HG03469 (cell line): ENCODE results near the gene GABRR3.

Source experiments
- ATAC-seq: cut with Tn5 transposase; IDR thresholded peaks from one replicate; pipeline ENCODE4 v1.9.1; 2021; ENCODE audit warnings: mild to moderate bottlenecking, moderate library complexity, moderate number of reproducible peaks; ENCODE audit not compliant: unreplicated experiment

GABRR3 gene

DNA sequence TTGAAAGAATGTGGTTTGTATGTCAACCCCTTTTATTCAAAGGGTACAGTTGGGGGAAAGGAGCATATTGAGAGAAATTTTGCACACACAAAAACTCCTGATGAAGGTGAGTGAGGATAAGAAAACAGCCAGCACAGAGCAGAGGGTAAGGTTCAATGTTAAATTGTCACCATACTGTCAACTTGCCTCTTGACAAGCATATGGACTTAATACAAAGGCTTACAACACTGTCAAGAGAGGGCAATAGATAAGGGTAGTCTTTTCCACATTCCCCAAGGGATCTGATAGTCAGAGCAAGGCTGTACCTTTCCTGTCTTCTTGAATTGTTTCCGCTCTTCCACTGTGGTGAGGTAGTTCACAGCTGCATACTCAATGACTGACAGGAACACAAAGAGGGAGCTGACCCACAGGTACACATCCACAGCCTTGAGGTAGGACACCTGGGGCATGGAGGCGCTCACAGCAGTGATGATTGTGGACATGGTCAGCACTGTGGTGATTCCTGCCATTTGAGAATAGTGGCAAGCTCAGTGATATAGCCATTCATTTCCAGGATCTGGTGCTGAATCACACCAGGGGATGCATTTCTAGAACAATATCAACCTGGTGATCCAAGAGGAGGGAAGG lies 42.5 kb downstream of the GABRR3 start:
- no peak for ATAC-seq

DNA sequence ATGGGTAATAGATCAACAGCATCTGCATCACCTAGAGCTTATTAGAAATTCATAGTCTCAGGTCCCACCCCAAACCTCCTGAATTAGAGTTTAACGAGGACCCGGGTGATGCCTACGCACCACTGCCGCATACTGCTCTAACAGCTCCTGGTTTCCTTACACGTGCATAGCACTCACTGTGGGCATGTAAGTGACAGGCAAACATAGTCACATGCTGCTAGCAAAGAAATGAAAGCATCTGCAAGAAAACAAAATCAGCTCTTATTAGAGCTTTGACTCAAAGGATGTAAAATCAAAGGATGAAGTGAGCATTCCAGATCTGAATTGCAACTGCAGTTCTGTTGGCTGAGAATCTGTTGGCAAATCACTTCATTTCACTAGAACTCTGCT lies 43.8 kb downstream of the GABRR3 start:
- ATAC-seq, result no peak

DNA sequence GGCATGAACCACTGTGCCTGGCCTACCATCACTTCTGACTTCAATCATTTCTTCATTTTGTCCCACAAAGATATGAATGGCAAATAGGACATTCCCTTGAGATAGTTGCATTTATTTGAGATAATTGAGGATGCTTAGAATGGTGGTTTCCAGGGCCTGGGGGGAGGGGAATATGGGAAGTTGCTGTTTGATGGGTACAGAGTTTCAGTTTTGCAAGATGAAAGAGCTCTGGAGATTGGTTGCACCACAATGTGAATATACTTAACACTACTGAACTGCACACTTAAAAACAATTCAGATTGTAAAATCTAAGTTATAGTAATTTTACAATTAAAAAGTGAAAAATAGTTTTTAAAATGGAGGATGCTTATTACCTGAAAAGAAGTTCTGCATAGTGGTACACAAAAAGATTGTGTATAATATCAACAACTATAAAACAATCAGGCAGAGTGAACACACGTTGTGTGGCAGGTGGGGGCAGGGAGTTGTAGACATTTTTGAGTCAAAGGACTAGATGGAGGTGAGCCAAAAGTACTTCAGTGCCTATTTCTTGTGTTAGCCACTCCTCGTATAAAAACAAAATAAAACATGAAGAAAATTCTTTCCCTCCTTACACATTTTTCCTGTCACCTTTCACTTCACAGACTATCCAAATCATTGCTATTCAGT lies 44.4 kb downstream of the GABRR3 start:
- ATAC-seq, result no peak

DNA sequence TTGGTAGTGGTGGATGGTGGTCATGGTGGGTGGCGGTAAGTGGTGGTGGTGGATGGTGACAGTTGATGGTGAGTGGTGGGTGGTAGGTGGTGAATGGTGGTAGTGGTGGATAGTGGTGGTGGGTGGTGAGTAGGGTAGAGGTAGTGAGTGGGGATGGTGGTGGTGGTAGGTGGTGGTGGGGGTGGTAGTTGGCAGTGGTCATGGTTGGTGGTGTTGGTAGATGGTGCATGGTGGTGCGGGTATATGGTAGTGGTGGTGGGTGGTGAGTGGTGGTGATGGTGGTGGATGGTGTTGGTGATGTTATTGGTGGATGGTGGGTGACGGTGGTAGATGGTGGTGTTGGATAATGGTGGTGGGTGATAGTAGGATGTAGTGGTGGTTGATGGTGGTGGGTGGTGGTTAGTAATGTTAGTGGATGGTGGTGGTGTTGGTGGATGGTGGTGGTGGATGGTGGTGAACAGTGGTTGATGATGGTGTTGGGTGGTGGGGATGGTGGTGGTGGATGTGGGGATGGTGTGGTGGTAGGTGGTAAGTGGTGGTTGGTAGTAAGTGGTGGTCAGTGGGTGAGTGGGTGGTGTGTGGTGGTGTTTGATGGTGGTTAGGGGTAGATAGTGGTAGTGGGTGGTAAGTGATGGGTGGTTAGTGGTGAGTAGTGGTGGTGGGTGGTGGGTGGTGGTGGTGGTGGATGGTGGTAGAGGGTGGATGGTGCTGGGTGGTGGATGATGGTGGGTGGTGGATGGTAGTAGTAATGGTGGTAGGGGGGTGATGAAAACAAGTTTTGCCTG lies 46.1 kb downstream of the GABRR3 start:
- ATAC-seq, result no peak

DNA sequence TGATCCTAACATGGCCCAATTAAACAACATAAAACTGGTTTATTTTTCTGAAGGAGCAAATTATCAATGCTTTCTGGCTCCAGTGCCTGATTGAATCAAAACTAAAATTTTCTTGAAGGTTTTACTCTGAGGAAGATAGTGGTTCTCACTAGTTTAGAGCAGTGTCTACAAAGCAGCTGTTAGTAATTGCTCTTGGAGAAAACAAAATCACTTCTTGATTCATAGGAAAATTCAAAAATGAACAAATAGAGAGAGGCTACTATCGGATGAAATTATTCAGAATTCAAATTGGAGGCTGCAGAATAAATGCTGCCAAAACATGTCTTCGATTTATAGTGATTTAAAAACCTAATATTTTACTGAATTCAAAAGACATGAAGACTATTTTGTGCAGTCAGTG lies 47.8 kb downstream of the GABRR3 start:
- ATAC-seq, result no peak

DNA sequence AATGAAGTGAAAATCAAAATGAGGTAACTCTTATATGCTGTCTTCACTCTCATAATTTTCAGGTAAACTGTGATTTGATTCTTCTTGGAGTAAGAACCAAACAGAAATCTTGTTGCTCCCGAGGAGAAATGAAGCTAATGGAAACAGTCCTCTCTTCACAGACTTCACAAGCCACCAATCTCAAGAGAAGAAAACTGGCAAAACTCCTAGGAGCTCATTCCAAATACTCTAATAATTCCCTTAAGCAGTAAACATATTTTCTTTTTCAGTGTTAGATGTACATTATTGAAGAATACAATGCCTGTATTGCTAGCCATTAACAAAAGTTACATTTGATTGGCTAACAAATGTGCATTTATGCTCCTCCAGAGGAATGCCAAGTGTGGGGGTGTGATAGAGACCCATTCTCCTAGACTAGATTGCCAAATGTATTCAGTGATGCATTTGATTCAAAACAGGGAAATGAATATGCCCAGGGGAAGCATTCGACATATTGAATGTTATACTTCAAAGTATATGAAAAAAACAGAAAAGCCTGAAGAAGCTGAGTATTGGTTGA lies 51.1 kb downstream of the GABRR3 start:
- ATAC-seq, result no peak

DNA sequence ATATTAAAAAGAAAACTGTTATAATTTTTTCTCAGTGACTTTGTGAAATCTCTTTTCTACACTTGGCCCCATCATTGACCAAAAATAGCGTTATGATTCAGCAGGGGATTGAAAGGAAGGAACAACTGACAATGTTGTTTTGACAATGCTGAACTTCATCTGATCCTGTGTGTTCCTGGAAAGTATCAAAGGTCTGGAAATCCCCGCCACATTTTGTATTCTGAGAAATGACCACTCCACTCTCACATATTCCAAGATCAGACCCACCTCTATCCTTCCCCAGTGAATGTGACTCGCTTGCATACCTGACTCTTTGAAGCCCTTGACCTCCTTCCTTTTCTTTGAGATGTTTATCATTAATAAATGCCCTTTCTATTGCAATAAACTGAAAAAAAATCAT lies 53.2 kb downstream of the GABRR3 start:
- no peak for ATAC-seq

DNA sequence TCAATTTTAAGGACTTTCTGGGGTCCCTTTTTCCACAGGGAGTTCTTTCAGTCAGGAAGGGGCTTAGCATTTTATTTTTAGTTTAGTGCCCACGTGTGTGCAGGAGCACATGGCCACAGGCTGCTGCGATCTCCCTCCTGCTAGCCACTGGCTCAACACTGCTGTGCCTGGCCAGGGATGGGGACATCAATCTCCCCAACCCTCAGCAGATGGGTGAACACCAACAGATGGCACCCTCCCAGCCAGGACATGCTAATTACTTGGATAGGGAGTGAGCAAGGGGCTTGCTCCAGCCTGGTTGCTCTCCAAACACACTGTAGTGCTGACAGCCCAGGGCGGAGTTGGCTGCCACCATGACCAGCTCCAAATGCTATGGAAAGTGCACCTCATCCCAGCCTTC lies 55.5 kb downstream of the GABRR3 start:
- no peak for ATAC-seq

DNA sequence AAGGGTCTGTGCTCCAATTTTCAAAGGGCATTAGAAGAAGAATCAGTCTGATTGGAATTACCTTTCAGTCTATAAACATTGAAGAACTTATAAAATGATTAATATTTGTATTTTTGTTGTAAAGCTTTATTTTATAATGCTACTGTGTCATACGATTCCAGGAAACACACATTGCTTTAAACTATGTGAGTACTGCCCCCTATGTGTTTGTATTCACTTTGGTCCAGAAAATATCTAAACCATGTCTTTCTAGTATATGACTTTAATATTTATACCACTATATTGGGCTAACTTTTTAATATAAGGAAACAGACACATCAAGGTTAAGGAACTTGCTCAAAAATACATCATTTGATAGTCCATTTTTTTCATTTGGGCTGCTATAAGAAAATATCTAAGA lies 59.6 kb downstream of the GABRR3 start:
- no peak for ATAC-seq

DNA sequence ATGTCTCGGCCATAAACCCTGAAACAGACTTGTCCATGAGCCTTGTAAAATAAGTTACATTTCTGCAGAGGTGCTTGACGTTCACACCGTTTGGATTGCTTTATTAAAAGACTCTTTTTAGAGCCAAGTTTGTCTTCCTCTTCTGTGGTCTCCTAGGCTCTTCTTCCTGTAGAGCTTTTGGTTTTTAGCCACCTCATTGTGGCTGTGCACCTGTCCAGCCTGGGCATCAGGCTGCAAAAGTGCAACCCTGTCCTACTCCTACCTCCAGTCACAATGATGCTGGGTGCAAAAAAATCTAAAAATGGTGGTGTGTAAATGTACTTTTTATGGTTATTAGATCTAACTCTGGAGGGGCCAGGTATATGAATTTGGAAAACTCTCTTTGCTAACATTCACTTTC lies 60.1 kb downstream of the GABRR3 start:
- no peak for ATAC-seq

DNA sequence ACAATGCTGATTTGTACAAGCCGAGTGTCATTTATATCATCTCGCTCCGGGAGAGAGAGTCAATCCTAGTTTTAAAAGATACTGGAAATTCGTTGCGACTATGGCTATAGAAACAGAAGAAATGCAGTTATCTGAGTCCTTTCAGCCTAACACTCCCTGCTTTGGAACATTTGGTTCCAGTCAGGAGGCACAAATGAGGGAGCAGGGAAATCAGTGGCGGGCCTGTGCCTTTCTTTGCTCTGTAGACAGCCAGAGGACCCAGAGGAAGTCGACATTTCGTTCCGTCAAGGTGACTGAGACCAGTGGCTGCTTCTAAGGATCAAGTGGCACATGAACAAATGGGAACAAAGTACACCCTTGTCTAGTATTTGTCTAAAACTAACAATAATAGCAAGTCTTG lies 62.1 kb downstream of the GABRR3 start:
- no peak for ATAC-seq

DNA sequence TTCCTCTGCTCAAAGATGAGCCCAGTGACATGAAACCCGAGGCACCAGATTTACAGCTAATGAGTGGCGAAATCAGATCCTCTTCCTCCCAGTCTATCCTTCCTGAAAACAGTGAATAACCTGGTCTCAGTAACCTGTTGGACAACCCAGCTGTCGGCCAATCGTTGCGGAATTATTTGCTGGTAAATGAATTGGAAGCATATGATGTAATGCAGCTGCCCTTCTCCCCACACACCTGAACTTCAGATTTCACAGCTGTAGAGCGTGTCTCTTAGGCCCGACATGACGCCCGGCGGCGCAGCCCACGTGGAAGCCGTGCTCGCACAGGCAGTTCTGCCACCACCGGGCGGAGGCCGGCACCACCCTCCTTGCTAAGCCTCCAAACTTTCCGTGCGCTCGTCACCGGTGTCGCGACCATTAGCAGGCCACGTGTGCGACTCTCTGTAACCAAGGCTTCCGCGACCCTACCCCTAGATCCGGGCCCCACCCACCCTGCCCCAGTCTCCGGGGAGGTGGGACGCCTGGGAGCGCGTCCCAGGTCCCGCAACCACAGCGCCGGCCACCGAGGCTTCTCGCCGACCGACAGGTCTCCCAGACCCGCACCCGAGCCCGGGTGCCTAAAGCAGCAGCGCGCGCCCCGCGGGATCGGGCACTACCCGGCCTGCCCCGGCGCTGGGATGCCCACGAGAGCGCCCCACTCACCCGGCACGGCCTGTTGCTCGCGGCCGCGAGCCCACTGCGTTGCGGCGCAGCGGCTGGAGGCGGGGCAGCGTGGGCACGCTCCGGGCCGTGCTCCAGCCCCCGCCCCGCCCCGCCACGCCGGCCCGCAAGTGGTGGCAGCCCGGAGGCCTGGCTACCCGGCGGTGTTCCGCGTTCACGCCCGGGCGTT lies 63.2 kb downstream of the GABRR3 start, which contains the start of gene RIOX2:
TSS of gene RIOX2 (minus strand) at position 753 of the 889 bp plus-strand sequence. CDS start 4,838 bp downstream, outside the sequence.
- peak; percentile 75 for ATAC-seq

DNA sequence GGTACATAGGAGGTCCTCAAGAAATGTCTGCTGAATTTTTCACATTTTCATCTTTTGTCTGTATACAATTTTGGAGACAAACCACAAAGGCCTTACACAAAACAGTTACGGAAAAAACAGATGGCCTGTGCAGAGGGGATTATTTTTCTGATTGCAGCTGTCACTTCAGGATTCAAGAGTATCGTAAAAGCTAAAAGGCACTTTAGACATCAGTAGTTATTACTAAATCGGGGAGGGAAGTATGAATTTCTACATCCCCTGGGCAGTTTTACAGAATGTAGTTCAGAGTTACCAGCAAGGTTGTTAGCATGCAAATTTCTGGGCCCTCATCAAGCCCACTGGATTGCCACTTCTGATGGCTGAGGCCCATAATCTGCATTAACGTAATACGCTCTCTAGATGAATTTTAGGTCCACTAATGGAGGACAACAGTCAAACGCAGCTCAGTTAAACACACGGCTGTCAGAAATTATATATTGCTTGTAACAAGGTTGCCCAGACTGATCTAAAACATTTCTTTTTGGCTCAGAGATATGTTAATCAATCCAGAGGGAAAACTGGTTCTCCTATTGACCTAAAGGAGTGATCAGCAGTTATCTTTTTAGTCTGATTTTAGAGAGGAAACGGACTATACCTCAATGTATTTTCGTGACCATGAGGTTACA lies 64.0 kb downstream of the GABRR3 start:
- ATAC-seq, result no peak

DNA sequence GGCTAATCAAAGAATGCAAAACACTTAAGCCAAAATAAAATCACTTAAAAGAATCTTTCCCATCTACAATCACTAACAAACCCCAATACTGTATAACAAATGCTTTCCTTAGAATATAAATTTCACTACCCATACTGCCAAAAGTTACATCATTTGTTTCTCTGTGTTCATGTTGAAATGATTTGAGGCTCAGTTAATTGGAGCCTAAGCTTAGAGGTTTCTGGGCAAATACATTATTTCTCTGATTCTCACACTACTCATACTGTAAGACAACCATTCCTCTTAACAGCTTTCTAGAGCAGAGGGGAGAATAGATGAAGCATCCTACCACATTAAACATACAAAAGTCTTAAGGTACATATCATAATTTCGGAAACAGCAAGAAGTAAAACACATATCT lies 65.0 kb downstream of the GABRR3 start:
- no peak for ATAC-seq

DNA sequence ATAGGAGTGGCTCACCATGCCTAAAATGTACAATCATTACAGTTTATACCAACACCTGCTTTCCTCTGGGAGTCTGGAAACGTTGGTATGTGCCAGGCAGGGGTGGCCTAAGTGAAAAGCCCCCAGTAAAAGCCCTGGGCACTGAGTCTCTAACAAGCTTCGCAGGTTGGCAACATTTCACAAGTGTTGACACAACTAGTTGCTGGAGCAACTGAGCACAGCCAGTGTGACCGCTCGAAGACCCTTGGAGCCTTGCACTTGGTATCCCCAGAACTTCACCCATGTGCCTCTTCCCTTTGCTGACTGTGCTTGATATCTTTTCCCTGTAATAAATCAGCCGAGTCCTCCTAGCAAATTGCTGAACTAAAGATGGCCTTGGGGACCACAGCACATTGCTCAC lies 65.6 kb downstream of the GABRR3 start:
- ATAC-seq, result no peak

DNA sequence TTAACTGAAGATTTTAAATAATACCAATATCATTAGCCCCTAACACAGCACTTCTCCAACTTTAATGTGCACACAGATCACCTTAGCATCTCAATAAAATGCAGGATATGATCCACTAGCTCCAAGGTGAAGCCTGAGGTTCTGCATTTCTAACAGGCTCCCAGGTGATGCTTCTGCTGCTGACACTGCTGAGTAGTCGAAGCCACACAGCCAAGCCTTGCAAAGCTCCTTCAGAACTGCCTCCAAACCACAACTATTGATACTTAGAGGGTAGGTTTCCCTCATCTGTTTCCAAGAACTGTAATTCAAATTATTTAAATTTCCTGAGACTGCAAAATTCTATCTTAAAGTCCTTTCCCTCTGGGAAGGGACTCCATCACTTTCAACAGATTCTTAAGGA lies 66.7 kb downstream of the GABRR3 start:
- ATAC-seq, result no peak

DNA sequence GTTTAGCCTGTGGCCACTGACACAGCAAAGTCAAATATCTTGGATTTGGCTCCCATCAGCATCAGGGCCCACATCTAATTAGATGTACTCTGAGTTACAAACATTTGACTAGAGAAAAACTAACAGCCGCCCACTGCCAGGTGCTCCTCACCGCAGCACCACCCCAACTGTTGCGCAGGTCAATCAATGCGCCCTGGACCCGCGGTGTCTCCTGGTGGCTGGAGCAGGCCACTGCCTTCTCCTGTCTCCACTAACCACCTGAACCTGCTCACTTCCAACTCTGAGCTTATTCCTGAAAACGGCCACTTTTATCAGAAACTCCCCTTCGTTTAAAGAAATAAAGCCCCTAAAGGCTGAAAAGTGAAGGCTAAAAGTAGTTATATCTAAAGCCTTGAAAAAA lies 67.1 kb downstream of the GABRR3 start:
- no peak for ATAC-seq

DNA sequence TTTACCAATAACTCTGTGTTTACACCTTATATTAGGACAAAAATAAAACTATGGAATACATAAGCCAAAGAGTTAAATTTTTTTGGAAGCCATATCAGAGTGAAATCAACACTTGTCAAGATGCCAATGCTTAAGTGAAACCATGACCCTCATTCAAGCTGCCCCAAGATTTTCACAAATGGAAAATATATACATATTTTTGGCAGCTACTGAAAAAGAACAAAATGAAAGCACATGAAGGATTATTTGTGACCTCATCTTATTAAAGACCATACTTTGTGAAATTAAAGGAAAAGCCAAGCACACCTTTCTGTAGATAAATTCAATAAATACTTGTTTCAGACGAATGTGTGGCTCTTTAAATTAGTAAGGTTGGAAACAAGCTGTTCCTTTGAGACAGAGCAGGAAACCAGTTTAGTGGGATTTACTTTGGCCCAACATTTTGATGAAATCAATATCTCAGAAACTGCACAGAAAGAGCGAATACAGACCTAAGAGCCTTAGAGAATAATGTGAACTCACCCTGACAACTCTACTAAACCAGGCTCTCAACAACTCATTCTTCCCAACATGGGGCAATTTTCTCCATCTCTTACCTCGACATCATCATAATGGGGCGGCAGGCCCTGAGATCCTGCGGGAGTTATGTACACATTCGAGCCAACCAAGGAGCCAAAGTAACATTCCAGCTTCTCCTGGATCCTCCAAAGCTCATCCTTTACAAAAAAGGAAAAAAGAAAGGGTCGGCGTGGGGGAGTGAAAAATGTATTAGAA lies 73.9 kb downstream of the GABRR3 start:
- no peak for ATAC-seq

DNA sequence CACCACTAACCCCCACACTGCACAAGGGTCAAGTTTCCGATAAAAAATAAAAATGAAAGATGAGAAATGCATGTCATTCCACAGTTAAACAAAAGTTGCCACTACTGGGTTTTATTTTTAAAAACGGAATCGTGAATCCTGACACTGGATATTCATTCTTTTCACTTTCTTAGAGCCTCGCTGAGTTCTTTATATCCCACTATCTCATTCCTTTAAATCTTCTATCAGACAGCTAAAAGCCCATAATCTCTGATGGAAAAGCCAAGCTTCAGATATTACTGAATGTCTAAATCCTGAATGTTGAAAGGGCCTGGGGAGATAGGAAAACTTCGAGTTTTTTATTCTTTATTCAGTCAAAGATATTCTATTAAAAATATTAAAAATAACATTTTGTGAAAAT lies 74.6 kb downstream of the GABRR3 start:
- no peak for ATAC-seq
